Body of pancreas (tissue), 4 donors: Measurements from ENCODE around the gene CHP2. TPM values are rescaled to one million over a fixed set of nuclear protein-coding genes. Genes with fewer than 3 reads are reported as not detected.

Experiments
- ATAC-seq: fragments of 150-250 bp; one replicate; pipeline ENCODE4 v1.9.1; 2016
- DNase-seq, 4 donors: peaks; one replicate each; pipeline ENCODE4 v3.0.0-alpha.2; 2019
- H3K27ac ChIP-seq, 4 donors: fragments of 200-600 bp; sonication (generic); 1 replicate in 3 of 4; 2 replicates in 1 of 4; pipeline versions ENCODE4 v1.5.1 to v1.6.1; 2016 to 2019; ENCODE audit warnings: mild to moderate bottlenecking in 1 of 4, mixed read lengths in 1 of 4, moderate library complexity in 1 of 4
- H3K27me3 ChIP-seq, 2 donors: fragments of 200-600 bp; sonication (generic); one replicate each; pipeline ENCODE4 v1.6.0; 2016; ENCODE audit warnings: mild to moderate bottlenecking in 1 of 2
- H3K36me3 ChIP-seq, 2 donors: fragments of 200-600 bp; sonication (generic); replicated peaks in 1 of 2; 2 replicates each; pipeline ENCODE4 v1.5.1; 2016; ENCODE audit warnings: low read depth in 2 of 2; ENCODE audit not compliant: insufficient read depth in 1 of 2
- H3K4me1 ChIP-seq: fragments of 200-600 bp; sonication (generic); one replicate; pipeline ENCODE4 v1.6.0; 2016
- H3K4me3 ChIP-seq, 2 donors: fragments of 200-600 bp; sonication (generic); 1 replicate in 1 of 2; 2 replicates in 1 of 2; pipeline ENCODE4 v1.5.1; 2016 to 2019
- H3K9me3 ChIP-seq, 3 donors: fragments of 200-600 bp; sonication (generic); 1 replicate in 2 of 3; 2 replicates in 1 of 3; pipeline ENCODE4 v1.5.1; 2016
- POLR2A ChIP-seq, 3 donors: fragments of 450-650 bp; IDR thresholded peaks; one replicate each; pipeline ENCODE4 v1.6.1; 2016; ENCODE audit warnings: antibody characterized with exemption in 3 of 3, mild to moderate bottlenecking in 2 of 3
- WGBS, 2 donors: methylation state at CpG; one replicate each; pipeline ENCODE4 v1.1.5; 2017; 5-methylcytosine and 5-hydroxymethylcytosine counted together
- intact Hi-C: fragments of 100-400 bp; cut with DNase I; formaldehyde crosslinking; loops from one replicate; pipeline ENCODE4 v1.15.1; 2023
- total RNA-seq, 2 donors: library from RNA; depleted of rRNA; stranded (reverse); fragments of >200 nt; gene quantifications; one replicate each; pipeline ENCODE4 v1.1.0, GENCODE V29; 2016
- TF ChIP-seq, protein P1 (sequence below), 7 experiments: fragments of 450-650 bp in 4 of 7; fragments of 200-600 bp in 3 of 7; sonication (generic) in 3 of 7; IDR thresholded peaks; one replicate each; pipeline ENCODE4 v1.5.1; 2016 to 2019; ENCODE audit warnings: antibody characterized with exemption in 7 of 7

CHP2 gene
- total RNA-seq, 2 donors from 2014 or later, result not detected

DNA sequence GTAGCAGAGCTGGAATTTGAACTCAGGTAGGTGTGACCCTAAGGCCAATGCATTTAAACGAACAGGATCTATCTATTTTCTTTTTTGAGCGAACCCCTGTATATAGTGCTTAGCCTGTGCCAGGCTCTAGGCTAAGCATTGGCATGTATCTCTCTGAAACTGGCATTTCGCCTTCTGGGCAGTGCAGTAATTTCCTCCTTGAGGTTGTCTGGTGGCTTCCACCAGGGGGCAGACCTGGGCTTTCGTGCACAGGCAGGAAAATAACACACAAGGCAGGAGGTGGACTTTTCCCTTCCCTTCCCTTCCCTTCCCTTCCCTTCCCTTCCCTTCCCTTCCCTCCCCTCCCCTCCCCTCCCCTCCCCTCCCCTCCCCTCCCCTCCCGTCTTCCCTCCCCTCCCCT is 46.6 kb downstream of the CHP2 start:
- Histone ChIP-seq H3K4me3 (no peak overlapping the region), H3K27ac (no peak overlapping the region), H3K9me3 (no peaks in the 10 kb centered on the region), H3K4me1 (no peaks in the 10 kb centered on the region), H3K36me3 (no peaks in the 10 kb centered on the region), H3K27me3 (no peaks in the 10 kb centered on the region)
- intact Hi-C loops, result no loop called here
- TF ChIP-seq, protein P1, sequence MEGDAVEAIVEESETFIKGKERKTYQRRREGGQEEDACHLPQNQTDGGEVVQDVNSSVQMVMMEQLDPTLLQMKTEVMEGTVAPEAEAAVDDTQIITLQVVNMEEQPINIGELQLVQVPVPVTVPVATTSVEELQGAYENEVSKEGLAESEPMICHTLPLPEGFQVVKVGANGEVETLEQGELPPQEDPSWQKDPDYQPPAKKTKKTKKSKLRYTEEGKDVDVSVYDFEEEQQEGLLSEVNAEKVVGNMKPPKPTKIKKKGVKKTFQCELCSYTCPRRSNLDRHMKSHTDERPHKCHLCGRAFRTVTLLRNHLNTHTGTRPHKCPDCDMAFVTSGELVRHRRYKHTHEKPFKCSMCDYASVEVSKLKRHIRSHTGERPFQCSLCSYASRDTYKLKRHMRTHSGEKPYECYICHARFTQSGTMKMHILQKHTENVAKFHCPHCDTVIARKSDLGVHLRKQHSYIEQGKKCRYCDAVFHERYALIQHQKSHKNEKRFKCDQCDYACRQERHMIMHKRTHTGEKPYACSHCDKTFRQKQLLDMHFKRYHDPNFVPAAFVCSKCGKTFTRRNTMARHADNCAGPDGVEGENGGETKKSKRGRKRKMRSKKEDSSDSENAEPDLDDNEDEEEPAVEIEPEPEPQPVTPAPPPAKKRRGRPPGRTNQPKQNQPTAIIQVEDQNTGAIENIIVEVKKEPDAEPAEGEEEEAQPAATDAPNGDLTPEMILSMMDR (IDR thresholded peaks at IDR 0.05), result peak; percentile 42 to 81 (median 63)
- TF ChIP-seq POLR2A (IDR thresholded peaks at IDR 0.05), result no peak
- WGBS, 2 donors, result 0 to 1% methylated on average over 3 to 4 of the region's 5 CpGs
- ATAC-seq (peak; percentile 52), DNase-seq (peak; percentile 77 to 86 (median 82))

DNA sequence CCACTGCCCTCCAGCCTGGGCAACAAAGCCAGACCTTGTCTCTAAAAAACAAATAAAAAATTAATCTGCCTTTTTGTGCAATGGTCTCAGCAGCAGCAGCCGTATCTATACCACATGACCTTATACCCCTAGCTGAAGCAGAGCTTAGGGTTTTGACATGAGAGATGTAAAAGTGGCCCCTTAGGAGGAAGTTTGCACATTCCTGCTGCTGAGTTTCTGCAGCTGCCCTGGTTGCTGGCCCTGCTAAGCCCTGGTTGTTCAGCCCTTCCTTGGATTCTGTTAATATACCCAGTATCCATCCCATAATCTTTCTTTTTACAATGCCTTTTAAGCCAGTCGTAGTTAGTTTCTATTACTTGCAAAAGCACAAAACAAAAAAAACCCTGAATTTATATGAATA is 48.0 kb downstream of the CHP2 start:
- no peaks in the 10 kb centered on the region for H3K27me3 ChIP-seq
- H3K4me3 ChIP-seq, result no peak overlapping the region
- TF ChIP-seq POLR2A (IDR thresholded peaks at IDR 0.05), result no peak
- TF ChIP-seq, protein P1 (IDR thresholded peaks at IDR 0.05), result no peak
- no peaks in the 10 kb centered on the region for H3K9me3 ChIP-seq
- intact Hi-C loops, result no loop called here
- no peak overlapping the region for H3K27ac ChIP-seq
- WGBS, 2 donors, result 42 to 48% methylated on average over 2 of the region's 2 CpGs
- H3K36me3 ChIP-seq, result no peaks in the 10 kb centered on the region
- no peaks in the 10 kb centered on the region for H3K4me1 ChIP-seq
- DNase-seq, result no peak
- ATAC-seq, result no peak

DNA sequence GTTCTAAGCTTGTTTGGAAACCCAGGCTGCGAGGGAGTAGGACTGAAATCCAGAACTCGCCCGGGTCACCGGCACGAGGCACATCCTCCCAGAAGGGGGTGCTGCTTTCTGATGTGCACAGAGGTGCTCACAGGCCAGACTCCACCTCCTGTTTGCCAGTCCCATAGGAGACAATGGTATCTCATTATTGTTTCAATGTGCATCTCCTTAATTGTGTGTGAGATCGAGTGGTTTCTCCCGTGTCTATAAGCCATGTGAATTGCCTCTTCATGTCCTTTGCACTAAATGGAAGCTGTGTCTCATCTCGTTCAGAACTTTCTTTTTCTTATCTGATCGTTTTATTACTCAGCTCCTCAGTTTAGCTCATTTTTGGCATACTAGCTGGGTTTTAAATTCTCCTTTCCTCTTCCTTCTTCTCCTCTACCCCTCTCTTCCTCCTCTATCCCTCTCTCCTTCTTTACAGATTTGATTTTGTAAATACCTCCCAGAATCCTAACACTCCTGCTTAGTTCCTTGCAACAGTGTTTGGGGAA is 48.8 kb downstream of the CHP2 start:
- TF ChIP-seq, protein P1 (IDR thresholded peaks at IDR 0.05), result peak in 5 of 7 experiments; percentile 9 to 32 (median 22)
- TF ChIP-seq POLR2A (IDR thresholded peaks at IDR 0.05), result no peak
- no peaks in the 10 kb centered on the region for H3K27me3 ChIP-seq
- no peaks in the 10 kb centered on the region for H3K9me3 ChIP-seq
- DNase-seq (peak in 3 of 4 donors; percentile 18 to 44 (median 37)), ATAC-seq (no peak)
- no peak overlapping the region for H3K27ac ChIP-seq
- intact Hi-C loops, result no loop called here
- WGBS, 2 donors, result 6 to 8% methylated on average over 7 to 9 of the region's 9 CpGs
- H3K4me1 ChIP-seq, result no peaks in the 10 kb centered on the region
- no peaks in the 10 kb centered on the region for H3K36me3 ChIP-seq
- H3K4me3 ChIP-seq, result no peak overlapping the region

DNA sequence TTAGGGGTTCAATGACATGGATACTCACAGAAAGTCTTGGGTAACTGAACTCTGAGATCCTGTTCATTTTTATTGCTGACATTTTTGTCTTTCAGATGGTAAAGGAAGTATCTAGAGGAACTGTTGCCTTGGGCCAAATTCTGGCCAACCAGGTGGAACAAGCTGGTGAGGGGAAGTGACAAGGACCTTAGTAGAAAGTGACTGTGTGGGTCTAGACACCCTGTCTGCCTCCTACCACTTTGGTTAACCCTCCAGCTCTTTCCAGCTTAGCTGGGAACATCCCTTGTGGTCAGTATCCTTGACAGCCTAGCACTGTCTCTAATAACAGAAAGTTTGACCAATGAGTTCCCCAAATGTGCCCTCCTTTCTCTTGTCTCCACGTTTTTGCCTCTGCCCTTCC is 52.2 kb downstream of the CHP2 start:
- DNase-seq (peak in 1 of 4 donors; percentile 30), ATAC-seq (no peak)
- intact Hi-C loops, result no loop called here

More for the DNA sequence above, 52.2 kb downstream of the CHP2 start:
- Histone ChIP-seq H3K27me3 (no peaks in the 10 kb centered on the region), H3K4me3 (no peak overlapping the region), H3K9me3 (no peaks in the 10 kb centered on the region), H3K4me1 (no peaks in the 10 kb centered on the region), H3K36me3 (no peaks in the 10 kb centered on the region), H3K27ac (no peak overlapping the region)
- 17 to 26% methylated on average over 1 of the region's 1 CpG for WGBS, 2 donors
- TF ChIP-seq POLR2A (IDR thresholded peaks at IDR 0.05), result no peak
- TF ChIP-seq, protein P1 (IDR thresholded peaks at IDR 0.05), result no peak

Other genes with a start within 250 kb of the CHP2 start
- gene GGA2, start 244.5 kb upstream of the CHP2 start, total RNA-seq, result 10 to 100 TPM; 59.3 to 64.6 TPM
- gene EARS2, start 197.7 kb upstream of the CHP2 start, total RNA-seq, result 10 to 100 TPM; 18.2 to 83.1 TPM
- gene UBFD1, start 197.3 kb upstream of the CHP2 start, total RNA-seq, result 10 to 100 TPM; 42.0 to 57.0 TPM
- 10 to 100 TPM; 16.2 to 42.0 TPM for gene NDUFAB1, start 158.7 kb upstream of the CHP2 start, total RNA-seq
- gene PALB2, start 113.7 kb upstream of the CHP2 start, total RNA-seq, result 1 to 10 TPM; 4.4 to 7.9 TPM
- 10 to 100 TPM; 14.3 to 23.4 TPM for gene DCTN5, start 113.6 kb upstream of the CHP2 start, total RNA-seq
- 1 to 10 TPM in 1 of 2 donors, under 1 TPM in 1; 0.52 to 2.3 TPM for gene PLK1, start 76.1 kb upstream of the CHP2 start, total RNA-seq
- 1 to 10 TPM in 1 of 2 donors, under 1 TPM in 1; 0.99 to 5.2 TPM for gene ERN2, start 41.8 kb upstream of the CHP2 start, total RNA-seq
- 10 to 100 TPM in 1 of 2 donors, under 1 TPM in 1; 0.33 to 10.6 TPM for gene PRKCB, start 81.0 kb downstream of the CHP2 start, total RNA-seq